ENCODE measurements around the gene MCEMP1. TPM values are rescaled to one million over a fixed set of nuclear protein-coding genes. Genes with fewer than 3 reads are reported as not detected.

MCEMP1 gene
- total RNA-seq, 1 donor from 2014 or later = 9.1 TPM

GRCh38 chr19:7670150-7670783 is 6.6 kb upstream of the MCEMP1 start:
- DNase-seq (ENCODE audit: low spot score) = no peak

DNA sequence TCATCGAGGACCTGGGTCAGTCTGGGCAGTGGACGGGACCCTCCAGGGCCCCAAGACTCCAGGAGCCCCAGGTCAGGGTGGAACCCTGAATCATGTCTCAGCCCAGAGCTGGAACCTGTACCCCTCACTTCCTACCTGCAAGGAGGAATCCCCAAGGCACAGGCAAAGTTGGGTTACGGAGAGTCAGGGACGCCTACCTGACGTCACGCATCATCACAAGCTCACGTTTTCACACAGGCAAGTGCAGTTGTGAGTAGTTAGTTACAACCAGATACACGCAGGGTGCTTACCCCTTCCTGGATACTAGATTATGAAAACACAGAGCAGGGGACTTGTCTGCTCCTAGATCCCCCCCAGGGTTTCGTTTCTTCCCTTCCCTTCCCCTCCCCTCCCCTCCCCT is 6.1 kb upstream of the MCEMP1 start:
- DNase-seq (ENCODE audit: low spot score) = no peak

DNA sequence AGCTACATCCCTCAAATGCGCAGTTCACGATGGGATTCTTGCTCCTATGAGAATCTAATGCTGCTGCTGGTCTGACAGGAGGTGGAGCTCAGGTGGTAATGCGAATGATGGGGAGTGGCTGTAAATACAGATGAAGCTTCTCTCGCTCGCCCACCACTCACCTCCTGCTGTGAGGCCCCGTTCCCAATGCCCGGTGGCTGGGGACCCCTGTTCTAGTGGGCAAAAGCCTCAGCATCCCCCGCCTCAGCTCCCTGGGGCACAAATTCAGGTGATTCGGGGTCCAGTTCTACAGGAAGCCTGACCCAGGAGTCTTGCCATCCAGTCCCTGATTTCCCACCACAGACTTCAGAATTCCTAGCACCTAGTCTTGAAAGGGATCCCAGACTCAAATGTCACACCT is 4.4 kb upstream of the MCEMP1 start:
- DNase-seq (ENCODE audit: low spot score) = no peak

GRCh38 chr19:7674010-7675005 is 2.6 kb upstream of the MCEMP1 start:
- DNase-seq (ENCODE audit: low spot score) = no peak

DNA sequence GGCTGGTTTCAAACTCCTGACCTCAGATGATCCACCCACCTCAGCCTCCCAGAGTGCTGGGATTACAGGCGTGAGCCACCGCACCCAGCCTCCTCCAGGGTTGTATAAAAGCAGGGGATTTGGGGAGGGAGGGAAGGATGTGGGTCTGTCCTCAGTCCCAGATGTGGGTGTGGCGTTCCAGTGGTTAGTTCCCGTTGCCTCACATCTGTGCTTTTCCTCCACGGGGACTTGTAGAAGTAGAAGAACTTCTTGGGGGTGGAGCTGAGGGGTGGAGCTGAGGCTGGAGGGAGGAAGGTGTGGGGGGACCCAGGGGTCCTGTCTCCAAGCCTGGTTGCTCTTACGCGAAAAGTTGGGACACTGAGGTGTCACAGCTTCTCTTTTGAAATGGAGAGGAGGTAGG is 514 bp upstream of the MCEMP1 start:
- no peak for DNase-seq (ENCODE audit: low spot score)

- DNase-seq (ENCODE audit: low spot score) = no peak
Observed at GRCh38 chr19:7677669-7678311, 900 bp downstream of the MCEMP1 start.

DNA sequence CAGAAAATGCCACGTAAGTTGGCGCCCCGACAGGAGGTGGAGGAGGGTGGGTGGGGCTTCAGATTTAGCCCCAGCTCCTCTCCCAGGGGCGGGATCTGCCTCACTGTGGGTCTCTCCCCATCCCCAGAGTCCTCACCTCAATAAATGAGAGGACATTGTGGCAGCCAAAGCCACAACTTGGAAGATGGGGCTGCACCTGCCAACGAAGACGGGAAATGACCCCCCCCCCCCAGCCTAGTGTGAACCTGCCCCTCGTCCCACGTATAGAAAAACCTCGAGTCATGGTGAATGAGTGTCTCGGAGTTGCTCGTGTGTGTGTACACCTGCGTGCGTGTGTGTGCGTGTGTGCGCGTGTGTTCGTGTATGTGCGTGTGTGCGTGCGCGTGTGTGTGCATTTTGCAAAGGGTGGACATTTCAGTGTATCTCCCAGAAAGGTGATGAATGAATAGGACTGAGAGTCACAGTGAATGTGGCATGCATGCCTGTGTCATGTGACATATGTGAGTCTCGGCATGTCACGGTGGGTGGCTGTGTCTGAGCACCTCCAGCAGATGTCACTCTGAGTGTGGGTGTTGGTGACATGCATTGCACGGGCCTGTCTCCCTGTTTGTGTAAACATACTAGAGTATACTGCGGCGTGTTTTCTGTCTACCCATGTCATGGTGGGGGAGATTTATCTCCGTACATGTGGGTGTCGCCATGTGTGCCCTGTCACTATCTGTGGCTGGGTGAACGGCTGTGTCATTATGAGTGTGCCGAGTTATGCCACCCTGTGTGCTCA is 2.3 kb downstream of the MCEMP1 start:
- DNase-seq (ENCODE audit: low spot score) = no peak

DNA sequence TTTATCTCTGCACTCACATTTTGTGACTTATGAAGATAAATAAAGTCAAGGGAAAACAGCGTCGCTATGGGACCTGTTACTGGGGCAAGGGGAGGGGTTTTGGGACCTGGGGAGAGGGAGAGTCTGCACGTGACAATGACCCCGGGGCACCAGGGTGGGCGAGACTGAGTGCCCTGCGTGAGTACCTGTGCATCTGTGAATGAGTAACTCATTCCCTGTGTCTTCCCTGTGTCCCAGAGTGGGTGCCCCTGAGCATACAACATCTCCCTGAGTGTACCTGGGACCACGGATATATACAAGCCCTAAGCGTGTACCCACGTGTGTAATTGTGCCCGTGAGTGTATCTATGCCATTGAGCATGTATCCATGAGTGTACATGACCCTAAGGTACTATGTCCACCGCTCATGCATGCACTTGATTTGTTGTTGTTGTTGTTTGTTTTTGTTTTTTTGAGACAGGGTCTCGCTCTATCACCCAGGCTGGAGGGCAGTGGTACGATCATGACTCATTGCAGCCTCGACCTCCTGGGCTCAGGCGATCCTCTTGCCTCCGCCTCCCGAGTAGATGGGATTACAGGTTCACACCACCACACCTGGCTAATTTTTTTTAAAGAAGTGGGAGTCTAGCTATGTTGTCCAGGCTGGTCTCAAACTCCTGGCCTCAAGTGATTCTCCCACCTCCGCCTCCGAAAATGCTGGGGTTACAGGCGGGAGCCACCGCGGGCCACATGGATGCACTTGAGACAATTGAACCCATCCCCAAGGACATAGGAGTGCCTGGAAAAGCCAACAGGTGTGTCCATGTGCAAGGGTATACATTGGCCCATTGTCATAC is 3.1 kb downstream of the MCEMP1 start:
- no peak for DNase-seq (ENCODE audit: low spot score)

GRCh38 chr19:7680606-7681339 is 3.9 kb downstream of the MCEMP1 start, which contains the start of gene TRAPPC5:
TSS of gene TRAPPC5 (plus strand) at chr19:7680833. CDS start at chr19:7682254, 1,421 bp downstream.
- peak; percentile 97 for DNase-seq (ENCODE audit: low spot score)

- DNase-seq (ENCODE audit: low spot score) = peak; percentile 92
Observed at GRCh38 chr19:7681340-7682174, 4.7 kb downstream of the MCEMP1 start.

GRCh38 chr19:7682175-7682855 is 5.4 kb downstream of the MCEMP1 start:
- no peak for DNase-seq (ENCODE audit: low spot score)

DNA sequence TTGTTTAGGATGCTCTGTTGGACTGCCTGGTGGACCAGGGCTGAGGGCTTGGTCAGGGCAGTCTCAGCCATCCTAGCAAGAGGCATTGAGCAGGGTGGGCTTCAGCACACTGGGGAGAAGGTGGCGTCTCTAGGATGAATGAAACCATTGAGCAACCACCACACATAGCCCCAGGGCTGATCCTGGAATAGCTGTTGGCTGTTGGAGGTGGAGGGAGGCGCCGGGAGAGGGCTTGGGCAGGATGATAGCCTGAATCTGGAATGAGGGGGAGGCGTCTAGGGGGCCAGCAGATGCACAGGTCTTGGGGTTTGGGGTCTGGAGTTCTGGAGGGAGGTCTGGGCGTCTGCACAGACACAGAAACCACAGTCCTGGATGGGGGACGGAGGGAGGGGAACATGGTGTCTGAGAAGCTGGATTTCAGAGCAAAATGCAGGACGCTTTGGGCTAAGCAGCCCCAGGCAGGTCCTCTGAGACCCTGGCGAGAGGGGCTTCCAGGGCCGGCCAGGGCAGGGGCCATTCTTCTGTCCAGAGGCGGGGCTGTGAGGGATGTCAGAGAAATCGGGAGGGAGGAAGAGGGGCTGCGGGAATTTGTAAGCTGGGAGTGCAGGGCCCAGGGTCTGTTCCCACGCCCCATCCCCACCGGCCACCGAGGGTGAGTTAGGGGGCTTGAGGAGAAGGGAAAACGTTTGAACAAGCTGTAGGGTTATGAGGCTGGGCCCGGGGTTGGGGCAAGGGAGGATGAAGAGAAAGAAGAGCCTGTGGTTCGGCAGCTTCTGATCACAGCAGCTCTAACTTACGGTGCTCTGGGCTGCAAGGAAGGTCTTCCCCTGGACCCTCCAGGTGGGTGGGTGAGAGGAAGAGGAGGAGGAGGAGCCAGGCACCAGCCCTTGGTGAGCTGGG is 8.9 kb downstream of the MCEMP1 start:
- no peak for DNase-seq (ENCODE audit: low spot score)

GRCh38 chr19:7687177-7687576 is 10.3 kb downstream of the MCEMP1 start:
- DNase-seq (ENCODE audit: low spot score) = no peak

- no peak for DNase-seq (ENCODE audit: low spot score)
Observed at GRCh38 chr19:7689165-7689564, 12.3 kb downstream of the MCEMP1 start.

GRCh38 chr19:7690779-7691258 is 13.9 kb downstream of the MCEMP1 start:
- DNase-seq (ENCODE audit: low spot score) = no peak

- no peak for DNase-seq (ENCODE audit: low spot score)
Observed at GRCh38 chr19:7691497-7691896, 14.6 kb downstream of the MCEMP1 start.
